GM23338 (cell line): ENCODE data around the gene SRCAP. TPM values are rescaled to one million over a fixed set of nuclear protein-coding genes. Genes with fewer than 3 reads are reported as not detected.

Experiments
- ATAC-seq: fragments of 200-7000 bp; cut with Tn5 transposase; 3 replicates; pipeline ENCODE4 v1.9.1; 2020
- DNase-seq: peaks from one replicate; pipeline ENCODE4 v3.0.0-alpha.2; 2015; ENCODE audit warnings: low spot score
- H2AFZ ChIP-seq: fragments of 200-600 bp; sonication (generic); 2 replicates; pipeline ENCODE4 v1.8.0; 2016; ENCODE audit warnings: antibody characterized with exemption, mild to moderate bottlenecking, moderate library complexity
- H3F3A ChIP-seq: fragments of 200-600 bp; sonication (generic); replicated peaks from 2 replicates; pipeline ENCODE4 v1.8.0; 2017; ENCODE audit warnings: antibody characterized with exemption, mixed run types, low read depth
- H3K27ac ChIP-seq: fragments of 200-600 bp; sonication (generic); 2 replicates; pipeline ENCODE4 v1.6.1; 2016; ENCODE audit warnings: low read depth
- H3K27me3 ChIP-seq: fragments of 200-600 bp; sonication (generic); 2 replicates; pipeline ENCODE4 v1.8.0; 2016; ENCODE audit warnings: mild to moderate bottlenecking, mixed run types, moderate library complexity; ENCODE audit not compliant: insufficient read depth
- H3K36me3 ChIP-seq: fragments of 200-600 bp; sonication (generic); 2 replicates; pipeline ENCODE4 v1.8.0; 2016; ENCODE audit warnings: mild to moderate bottlenecking; ENCODE audit not compliant: insufficient read depth
- H3K4me1 ChIP-seq: fragments of 200-600 bp; sonication (generic); 2 replicates; pipeline ENCODE4 v1.8.0; 2016; ENCODE audit warnings: mild to moderate bottlenecking, moderate library complexity; ENCODE audit not compliant: insufficient read depth
- H3K4me2 ChIP-seq: fragments of 200-600 bp; sonication (generic); 2 replicates; pipeline ENCODE4 v1.7.1; 2017; ENCODE audit warnings: mixed run types
- H3K4me3 ChIP-seq: fragments of 200-600 bp; sonication (generic); 2 replicates; pipeline ENCODE4 v1.6.1; 2016; ENCODE audit warnings: mixed run types
- H3K79me2 ChIP-seq: fragments of 200-600 bp; sonication (generic); replicated peaks from 2 replicates; pipeline ENCODE4 v1.8.0; 2017; ENCODE audit warnings: mild to moderate bottlenecking; ENCODE audit not compliant: insufficient read depth
- H3K9me2 ChIP-seq: fragments of 200-600 bp; sonication (generic); 2 replicates; pipeline ENCODE4 v1.8.0; 2017; ENCODE audit not compliant: insufficient read depth
- H4K20me1 ChIP-seq: fragments of 200-600 bp; sonication (generic); replicated peaks from 2 replicates; pipeline ENCODE4 v1.8.0; 2017; ENCODE audit warnings: mild to moderate bottlenecking; ENCODE audit not compliant: insufficient read depth
- H3K27ac Mint-ChIP-seq: 2 replicates; pipeline ENCODE4 v1.8.0; 2020; ENCODE audit warnings: inconsistent platforms, mild to moderate bottlenecking, moderate library complexity, mixed read lengths
- H3K27me3 Mint-ChIP-seq: 3 replicates; pipeline ENCODE4 v1.8.0; 2022; ENCODE audit warnings: low read depth, mild to moderate bottlenecking, moderate library complexity, mixed read lengths, inconsistent platforms; ENCODE audit not compliant: insufficient read depth, poor library complexity
- H3K36me3 Mint-ChIP-seq: 3 replicates; pipeline ENCODE4 v1.8.0; 2021; ENCODE audit warnings: low read depth, mild to moderate bottlenecking, inconsistent platforms, moderate library complexity, mixed read lengths
- H3K4me1 Mint-ChIP-seq: 3 replicates; pipeline ENCODE4 v1.8.0; 2020; ENCODE audit warnings: mild to moderate bottlenecking, inconsistent platforms, mixed read lengths
- H3K4me3 Mint-ChIP-seq: 3 replicates; pipeline ENCODE4 v1.8.0; 2021; ENCODE audit warnings: moderate library complexity, mild to moderate bottlenecking, inconsistent platforms, mixed read lengths
- H3K9me3 Mint-ChIP-seq: 3 replicates; pipeline ENCODE4 v1.8.0; 2020; ENCODE audit warnings: moderate library complexity, mild to moderate bottlenecking, inconsistent platforms, mixed read lengths
- CTCF ChIP-seq, 2 experiments: fragments of 200-600 bp in 1 of 2; sonication (generic) in 1 of 2; conservative IDR thresholded peaks; 2 replicates each; pipeline versions ENCODE4 v1.5.1 to v1.6.1; 2016 to 2017; ENCODE audit warnings: antibody characterized with exemption in 2 of 2, low read depth in 2 of 2, mild to moderate bottlenecking in 2 of 2, moderate library complexity in 1 of 2
- polyA plus RNA-seq: library from polyadenylated mRNA; unstranded; fragments of >200 nt; fragmentation: Nextera tagmentation; extraction: Ambion mirVana; gene quantifications from 2 replicates; pipeline ENCODE4 v1.2.1, GENCODE V29; 2016
- total RNA-seq: library from RNA; depleted of rRNA; stranded (reverse); fragments of >200 nt; shearing (Covaris generic); gene quantifications from 2 replicates; pipeline ENCODE4 v1.2.3, GENCODE V29; 2014
- TF ChIP-seq, protein P1 (sequence below): fragments of 250-450 bp; sonication (Bioruptor Pico); IDR thresholded peaks from 2 replicates; pipeline ENCODE4 v1.5.0; 2020; ENCODE audit warnings: mild to moderate bottlenecking, moderate library complexity

SRCAP gene
- total and polyA plus RNA-seq, 2 experiments from 2014 or later: 15.3 to 38.4 TPM

DNA sequence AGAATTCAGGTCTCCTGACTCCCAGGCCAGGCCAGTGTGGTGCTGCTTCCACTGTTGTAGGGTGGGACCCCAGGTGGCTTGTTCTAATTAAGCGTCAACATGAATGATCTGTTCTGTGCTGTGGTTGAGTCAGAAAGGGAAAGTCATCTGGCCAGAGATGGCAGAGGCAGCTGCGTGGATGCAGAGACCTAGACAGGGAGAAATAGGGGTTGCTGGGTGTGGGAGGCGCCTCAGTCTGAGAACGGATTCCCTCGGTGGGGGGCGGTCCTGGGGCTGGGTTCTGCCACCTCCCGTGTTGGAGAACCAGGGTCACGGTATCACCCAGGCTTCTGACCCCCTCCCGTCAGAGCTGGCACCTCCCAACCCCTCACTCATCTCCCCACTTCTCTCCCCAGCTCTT lies 35.2 kb upstream of the SRCAP start (continued):
- TF ChIP-seq, protein P1, sequence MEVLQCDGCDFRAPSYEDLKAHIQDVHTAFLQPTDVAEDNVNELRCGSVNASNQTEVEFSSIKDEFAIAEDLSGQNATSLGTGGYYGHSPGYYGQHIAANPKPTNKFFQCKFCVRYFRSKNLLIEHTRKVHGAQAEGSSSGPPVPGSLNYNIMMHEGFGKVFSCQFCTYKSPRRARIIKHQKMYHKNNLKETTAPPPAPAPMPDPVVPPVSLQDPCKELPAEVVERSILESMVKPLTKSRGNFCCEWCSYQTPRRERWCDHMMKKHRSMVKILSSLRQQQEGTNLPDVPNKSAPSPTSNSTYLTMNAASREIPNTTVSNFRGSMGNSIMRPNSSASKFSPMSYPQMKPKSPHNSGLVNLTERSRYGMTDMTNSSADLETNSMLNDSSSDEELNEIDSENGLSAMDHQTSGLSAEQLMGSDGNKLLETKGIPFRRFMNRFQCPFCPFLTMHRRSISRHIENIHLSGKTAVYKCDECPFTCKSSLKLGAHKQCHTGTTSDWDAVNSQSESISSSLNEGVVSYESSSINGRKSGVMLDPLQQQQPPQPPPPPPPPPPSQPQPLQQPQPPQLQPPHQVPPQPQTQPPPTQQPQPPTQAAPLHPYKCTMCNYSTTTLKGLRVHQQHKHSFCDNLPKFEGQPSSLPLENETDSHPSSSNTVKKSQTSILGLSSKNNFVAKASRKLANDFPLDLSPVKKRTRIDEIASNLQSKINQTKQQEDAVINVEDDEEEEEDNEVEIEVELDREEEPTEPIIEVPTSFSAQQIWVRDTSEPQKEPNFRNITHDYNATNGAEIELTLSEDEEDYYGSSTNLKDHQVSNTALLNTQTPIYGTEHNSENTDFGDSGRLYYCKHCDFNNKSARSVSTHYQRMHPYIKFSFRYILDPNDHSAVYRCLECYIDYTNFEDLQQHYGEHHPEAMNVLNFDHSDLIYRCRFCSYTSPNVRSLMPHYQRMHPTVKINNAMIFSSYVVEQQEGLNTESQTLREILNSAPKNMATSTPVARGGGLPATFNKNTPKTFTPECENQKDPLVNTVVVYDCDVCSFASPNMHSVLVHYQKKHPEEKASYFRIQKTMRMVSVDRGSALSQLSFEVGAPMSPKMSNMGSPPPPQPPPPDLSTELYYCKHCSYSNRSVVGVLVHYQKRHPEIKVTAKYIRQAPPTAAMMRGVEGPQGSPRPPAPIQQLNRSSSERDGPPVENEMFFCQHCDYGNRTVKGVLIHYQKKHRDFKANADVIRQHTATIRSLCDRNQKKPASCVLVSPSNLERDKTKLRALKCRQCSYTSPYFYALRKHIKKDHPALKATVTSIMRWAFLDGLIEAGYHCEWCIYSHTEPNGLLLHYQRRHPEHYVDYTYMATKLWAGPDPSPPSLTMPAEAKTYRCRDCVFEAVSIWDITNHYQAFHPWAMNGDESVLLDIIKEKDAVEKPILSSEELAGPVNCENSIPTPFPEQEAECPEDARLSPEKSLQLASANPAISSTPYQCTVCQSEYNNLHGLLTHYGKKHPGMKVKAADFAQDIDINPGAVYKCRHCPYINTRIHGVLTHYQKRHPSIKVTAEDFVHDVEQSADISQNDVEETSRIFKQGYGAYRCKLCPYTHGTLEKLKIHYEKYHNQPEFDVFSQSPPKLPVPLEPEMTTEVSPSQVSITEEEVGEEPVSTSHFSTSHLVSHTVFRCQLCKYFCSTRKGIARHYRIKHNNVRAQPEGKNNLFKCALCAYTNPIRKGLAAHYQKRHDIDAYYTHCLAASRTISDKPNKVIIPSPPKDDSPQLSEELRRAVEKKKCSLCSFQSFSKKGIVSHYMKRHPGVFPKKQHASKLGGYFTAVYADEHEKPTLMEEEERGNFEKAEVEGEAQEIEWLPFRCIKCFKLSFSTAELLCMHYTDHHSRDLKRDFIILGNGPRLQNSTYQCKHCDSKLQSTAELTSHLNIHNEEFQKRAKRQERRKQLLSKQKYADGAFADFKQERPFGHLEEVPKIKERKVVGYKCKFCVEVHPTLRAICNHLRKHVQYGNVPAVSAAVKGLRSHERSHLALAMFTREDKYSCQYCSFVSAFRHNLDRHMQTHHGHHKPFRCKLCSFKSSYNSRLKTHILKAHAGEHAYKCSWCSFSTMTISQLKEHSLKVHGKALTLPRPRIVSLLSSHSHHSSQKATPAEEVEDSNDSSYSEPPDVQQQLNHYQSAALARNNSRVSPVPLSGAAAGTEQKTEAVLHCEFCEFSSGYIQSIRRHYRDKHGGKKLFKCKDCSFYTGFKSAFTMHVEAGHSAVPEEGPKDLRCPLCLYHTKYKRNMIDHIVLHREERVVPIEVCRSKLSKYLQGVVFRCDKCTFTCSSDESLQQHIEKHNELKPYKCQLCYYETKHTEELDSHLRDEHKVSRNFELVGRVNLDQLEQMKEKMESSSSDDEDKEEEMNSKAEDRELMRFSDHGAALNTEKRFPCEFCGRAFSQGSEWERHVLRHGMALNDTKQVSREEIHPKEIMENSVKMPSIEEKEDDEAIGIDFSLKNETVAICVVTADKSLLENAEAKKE: no peak

GRCh38 chr16:30664616-30665109 lies 34.3 kb upstream of the SRCAP start:
- H3K9me2 ChIP-seq: no peaks in the 10 kb centered on the region
- peaks cover 85% of the 10 kb centered on the region for H3K27me3 ChIP-seq
- no peak overlapping the region for H3K4me3 ChIP-seq
- H3K79me2 ChIP-seq: no peaks in the 10 kb centered on the region
- H2AFZ ChIP-seq: no peak overlapping the region
- DNase-seq (no peak), ATAC-seq (no peak)
- Mint-ChIP-seq H3K4me3 (no peak overlapping the region), H3K27ac (no peak overlapping the region), H3K36me3 (peaks cover 39% of the 10 kb centered on the region), H3K27me3 (peaks cover 68% of the 10 kb centered on the region), H3K9me3 (no peaks in the 10 kb centered on the region), H3K4me1 (peaks cover 4% of the 10 kb centered on the region; the same call in 1 of the 3 replicates)
- peaks cover 37% of the 10 kb centered on the region for H4K20me1 ChIP-seq
- H3K36me3 ChIP-seq: no peaks in the 10 kb centered on the region
- H3K27ac ChIP-seq: no peak overlapping the region
- peaks cover 5% of the 10 kb centered on the region; the same call in 1 of the 2 replicates for H3K4me1 ChIP-seq
- H3K4me2 ChIP-seq: no peak overlapping the region
- TF ChIP-seq CTCF (conservative IDR thresholded peaks at IDR 0.05; ENCODE audit: low read depth in 2 of 2): no peak
- H3F3A ChIP-seq: peaks cover 10% of the 10 kb centered on the region
